ENCODE measurements around the gene ACSF2. TPM values are rescaled to one million over a fixed set of nuclear protein-coding genes. Genes with fewer than 3 reads are reported as not detected.

Gene ACSF2
- total and polyA plus RNA-seq, 2 of the 13 experiments (the other 11 are each of a cell fraction or from before 2014, with no cell fraction given): 87.3 to 109 TPM

GRCh38 chr17:50428831-50429424, 2.9 kb downstream of the ACSF2 start (continued):
- peak; percentile 74 for TF ChIP-seq KMT2B (CRISPR knock-in tag; IDR thresholded peaks at IDR 0.05)
- no peak for TF ChIP-seq MATR3 (CRISPR knock-in tag; IDR thresholded peaks at IDR 0.05)
- TF ChIP-seq PCBP1 (IDR thresholded peaks at IDR 0.05; ENCODE audit: borderline replicate concordance, low read depth, low read length): no peak
- no peak for TF ChIP-seq ZNF512 (CRISPR knock-in tag; IDR thresholded peaks at IDR 0.05)
- TF ChIP-seq NCOA1 (CRISPR knock-in tag; IDR thresholded peaks at IDR 0.05): no peak
- peak; percentile 23; the same call in 1 of the 2 replicates for TF ChIP-seq KDM5A (IDR thresholded peaks at IDR 0.05; ENCODE audit: borderline replicate concordance, low read length)
- no peak for TF ChIP-seq ZNF550 (CRISPR knock-in tag; IDR thresholded peaks at IDR 0.05; ENCODE audit: borderline replicate concordance)
- peak; percentile 96 for TF ChIP-seq GFI1 (CRISPR knock-in tag; IDR thresholded peaks at IDR 0.05; ENCODE audit: borderline replicate concordance)
- TF ChIP-seq ZHX1 (CRISPR knock-in tag; IDR thresholded peaks at IDR 0.05; ENCODE audit: low read depth): peak; percentile 75
- TF ChIP-seq RFXAP (CRISPR knock-in tag; IDR thresholded peaks at IDR 0.05; ENCODE audit: borderline replicate concordance): 0 out of 2 replicates have a peak, but pooled peaks have one; percentile 63
- peak; percentile 61 to 69; a peak in 3 of 4 replicates for TF ChIP-seq NR2F1 (CRISPR knock-in tag; IDR thresholded peaks at IDR 0.05)
- no peak for TF ChIP-seq ZNF773 (CRISPR knock-in tag; IDR thresholded peaks at IDR 0.05; ENCODE audit: borderline replicate concordance)
- peak; percentile 81; the same call in 1 of the 2 replicates for TF ChIP-seq HBP1 (CRISPR knock-in tag; IDR thresholded peaks at IDR 0.05; ENCODE audit: low read depth)
- no peak for TF ChIP-seq ZNF101 (CRISPR knock-in tag; IDR thresholded peaks at IDR 0.05; ENCODE audit: borderline replicate concordance, low read depth)
- no peak for TF ChIP-seq ZEB1 (IDR thresholded peaks at IDR 0.05; ENCODE audit: insufficient replicate concordance, low read depth)
- peak; percentile 28; the same call in 1 of the 2 replicates for TF ChIP-seq ZBTB7A (CRISPR knock-in tag; IDR thresholded peaks at IDR 0.05)
- TF ChIP-seq ELF1 (CRISPR knock-in tag; IDR thresholded peaks at IDR 0.05): peak; percentile 57
- TF ChIP-seq ZNF441 (CRISPR knock-in tag; IDR thresholded peaks at IDR 0.05; ENCODE audit: borderline replicate concordance): peak; percentile 68; the same call in 1 of the 2 replicates
- TF ChIP-seq EZH2 (conservative IDR thresholded peaks at IDR 0.05; ENCODE audit: low read depth, low read length): no peak
- TF ChIP-seq TFDP2 (CRISPR knock-in tag; IDR thresholded peaks at IDR 0.05): peak; percentile 65

All from HepG2 (cell line).